Suprapubic skin (tissue), 4 donors: Measurements from ENCODE around the gene CDK1.

ENCODE experiments used
- EP300 ChIP-seq: sonication (generic); formaldehyde crosslinking; IDR thresholded peaks from one replicate; pipeline ENCODE4 v1.6.1; 2017; ENCODE audit warnings: antibody characterized with exemption
- POLR2A ChIP-seq, 2 donors: fragments of 450-650 bp; IDR thresholded peaks; one replicate each; pipeline ENCODE4 v1.6.1; 2017; ENCODE audit warnings: antibody characterized with exemption in 2 of 2, mild to moderate bottlenecking in 2 of 2, moderate library complexity in 2 of 2
- POLR2AphosphoS5 ChIP-seq, 3 donors: sonication (generic); formaldehyde crosslinking; IDR thresholded peaks; one replicate each; pipeline ENCODE4 v1.6.1; 2017; ENCODE audit warnings: antibody characterized with exemption in 3 of 3
- TF ChIP-seq, protein P1 (sequence below), 2 donors: fragments of 200-600 bp in 1 of 2; fragments of 450-650 bp in 1 of 2; sonication (generic) in 1 of 2; IDR thresholded peaks; one replicate each; pipeline ENCODE4 v1.5.1; 2016 to 2019; ENCODE audit warnings: antibody characterized with exemption in 2 of 2, mild to moderate bottlenecking in 1 of 2, moderate library complexity in 1 of 2

DNA sequence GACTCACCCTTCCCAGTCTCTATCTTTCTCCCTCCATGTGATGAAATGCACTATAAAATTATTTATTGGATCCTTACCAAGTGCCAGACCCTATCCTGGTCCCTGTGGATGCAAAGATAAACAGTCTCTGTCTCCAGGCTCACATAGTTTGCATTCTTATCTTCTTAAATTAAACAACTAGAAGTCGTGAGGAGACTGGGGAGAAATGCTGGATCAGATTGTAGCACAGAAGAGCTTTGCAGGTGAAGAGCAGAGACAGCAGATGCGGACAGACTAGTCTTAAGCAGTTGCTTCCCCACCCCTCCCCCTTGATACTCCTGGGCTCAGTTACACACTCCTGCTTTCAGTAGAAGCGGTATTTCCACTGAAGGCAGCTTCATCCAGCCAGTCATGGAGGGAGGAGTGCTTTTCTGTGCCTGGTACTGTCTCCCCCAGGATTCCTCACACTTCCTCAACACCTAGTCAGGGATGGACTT is 20.8 kb upstream of the CDK1 start:
- TF ChIP-seq, protein P1, sequence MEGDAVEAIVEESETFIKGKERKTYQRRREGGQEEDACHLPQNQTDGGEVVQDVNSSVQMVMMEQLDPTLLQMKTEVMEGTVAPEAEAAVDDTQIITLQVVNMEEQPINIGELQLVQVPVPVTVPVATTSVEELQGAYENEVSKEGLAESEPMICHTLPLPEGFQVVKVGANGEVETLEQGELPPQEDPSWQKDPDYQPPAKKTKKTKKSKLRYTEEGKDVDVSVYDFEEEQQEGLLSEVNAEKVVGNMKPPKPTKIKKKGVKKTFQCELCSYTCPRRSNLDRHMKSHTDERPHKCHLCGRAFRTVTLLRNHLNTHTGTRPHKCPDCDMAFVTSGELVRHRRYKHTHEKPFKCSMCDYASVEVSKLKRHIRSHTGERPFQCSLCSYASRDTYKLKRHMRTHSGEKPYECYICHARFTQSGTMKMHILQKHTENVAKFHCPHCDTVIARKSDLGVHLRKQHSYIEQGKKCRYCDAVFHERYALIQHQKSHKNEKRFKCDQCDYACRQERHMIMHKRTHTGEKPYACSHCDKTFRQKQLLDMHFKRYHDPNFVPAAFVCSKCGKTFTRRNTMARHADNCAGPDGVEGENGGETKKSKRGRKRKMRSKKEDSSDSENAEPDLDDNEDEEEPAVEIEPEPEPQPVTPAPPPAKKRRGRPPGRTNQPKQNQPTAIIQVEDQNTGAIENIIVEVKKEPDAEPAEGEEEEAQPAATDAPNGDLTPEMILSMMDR (IDR thresholded peaks at IDR 0.05): no peak
- TF ChIP-seq POLR2A (IDR thresholded peaks at IDR 0.05): no peak
- no peak for TF ChIP-seq EP300
- TF ChIP-seq POLR2AphosphoS5 (IDR thresholded peaks at IDR 0.05): no peak
